Colonic mucosa (tissue), 4 donors: ENCODE results near the gene TRMT11. TPM values are rescaled to one million over a fixed set of nuclear protein-coding genes. Genes with fewer than 3 reads are reported as not detected.

ENCODE experiments used
- DNase-seq: peaks from one replicate; pipeline ENCODE4 v3.0.0-alpha.2; 2020
- H3K27ac ChIP-seq: fragments of 200-600 bp; one replicate; pipeline ENCODE4 v1.8.0; 2021
- H3K27me3 ChIP-seq: fragments of 200-600 bp; one replicate; pipeline ENCODE4 v1.8.0; 2021
- H3K36me3 ChIP-seq: fragments of 200-600 bp; one replicate; pipeline ENCODE4 v1.8.0; 2021
- H3K4me1 ChIP-seq: fragments of 200-600 bp; one replicate; pipeline ENCODE4 v1.8.0; 2021; ENCODE audit warnings: mild to moderate bottlenecking
- H3K4me3 ChIP-seq: fragments of 200-600 bp; one replicate; pipeline ENCODE4 v1.8.0; 2021
- H3K9ac ChIP-seq, 2 donors: one replicate each; pipeline ENCODE4 v1.7.0; 2013; ENCODE audit warnings: control low read depth in 2 of 2, low read depth in 2 of 2, low read length in 2 of 2
- H3K9me3 ChIP-seq: fragments of 200-600 bp; one replicate; pipeline ENCODE4 v1.8.0; 2021
- intact Hi-C: fragments of 100-400 bp; cut with DNase I; formaldehyde crosslinking; loops from one replicate; pipeline ENCODE4 v1.14.1; 2022
- total RNA-seq, 2 donors: library from RNA; stranded (reverse); fragmentation: NEBNext Ultra II Directional in 1 of 2; extraction: Animal tissue kit (Norgen Biotek cat#: 25700) in 1 of 2; gene quantifications; one replicate each; pipeline ENCODE4 v1.2.1, GENCODE V29; 2021
- TF ChIP-seq, protein P1 (sequence below): fragments of 200-600 bp; IDR thresholded peaks from one replicate; pipeline ENCODE4 v1.8.0; 2022; ENCODE audit warnings: antibody characterized with exemption, mild to moderate bottlenecking
- donor health status: healthy.
- donor health status: DM: no; HTN: no; CAD: no.
- donor health status: DM: no; HTN: no; CAD: no.

TRMT11 gene
- total RNA-seq, 2 donors from 2014 or later: 17.0 to 18.7 TPM

DNA sequence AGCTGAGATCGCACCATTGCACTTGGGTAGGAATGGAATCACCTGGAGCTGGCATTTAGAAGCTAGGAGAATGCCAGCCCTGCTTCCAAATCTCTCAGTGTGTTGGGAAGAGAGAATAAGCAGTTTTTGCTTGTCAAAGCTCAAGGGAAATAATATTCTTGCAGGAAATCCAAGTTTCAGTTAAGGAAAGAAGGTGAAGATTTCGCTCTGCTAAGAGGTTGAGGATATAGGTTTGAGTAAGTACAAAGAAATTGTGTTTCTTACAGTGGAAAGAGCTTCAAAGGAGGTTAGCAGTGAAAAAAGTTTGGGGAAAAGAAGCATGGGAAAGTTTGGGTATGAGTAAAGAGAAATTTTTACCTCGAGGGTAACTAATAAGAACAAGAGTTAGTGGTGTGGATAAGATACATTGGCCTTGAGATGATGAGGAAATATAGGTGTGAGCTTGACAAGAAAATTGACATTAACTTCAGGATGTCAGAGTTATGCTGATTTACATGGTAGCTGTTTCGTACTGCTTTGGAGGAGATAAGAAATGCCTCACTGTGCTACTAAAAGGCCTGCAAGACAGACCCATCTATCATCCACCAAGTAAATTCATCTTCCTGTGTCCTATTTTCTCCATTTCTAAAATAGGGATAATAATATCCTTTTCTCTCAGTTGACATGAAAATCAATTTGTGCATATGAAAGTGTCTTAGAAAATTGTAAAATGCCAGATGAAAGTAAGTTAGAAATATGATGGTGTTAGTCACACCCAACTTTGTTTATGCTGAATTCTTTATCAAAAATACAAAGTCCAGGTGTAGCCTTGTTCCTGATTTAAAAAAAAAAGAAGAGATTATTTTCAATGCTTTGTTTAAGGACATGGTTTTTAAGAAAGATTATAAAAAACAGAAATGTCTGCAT is 42.6 kb upstream of the TRMT11 start:
- H3K27me3 ChIP-seq: no peaks in the 10 kb centered on the region
- H3K4me3 ChIP-seq: no peak overlapping the region
- H3K9ac ChIP-seq: peak overlapping the region in 1 of 2 donors; percentile 4
- no peaks in the 10 kb centered on the region for H3K36me3 ChIP-seq
- peaks cover 8% of the 10 kb centered on the region for H3K4me1 ChIP-seq
- peak overlapping the region; percentile 83 for H3K27ac ChIP-seq
- DNase-seq: no peak
- H3K9me3 ChIP-seq: no peaks in the 10 kb centered on the region
- TF ChIP-seq, protein P1, sequence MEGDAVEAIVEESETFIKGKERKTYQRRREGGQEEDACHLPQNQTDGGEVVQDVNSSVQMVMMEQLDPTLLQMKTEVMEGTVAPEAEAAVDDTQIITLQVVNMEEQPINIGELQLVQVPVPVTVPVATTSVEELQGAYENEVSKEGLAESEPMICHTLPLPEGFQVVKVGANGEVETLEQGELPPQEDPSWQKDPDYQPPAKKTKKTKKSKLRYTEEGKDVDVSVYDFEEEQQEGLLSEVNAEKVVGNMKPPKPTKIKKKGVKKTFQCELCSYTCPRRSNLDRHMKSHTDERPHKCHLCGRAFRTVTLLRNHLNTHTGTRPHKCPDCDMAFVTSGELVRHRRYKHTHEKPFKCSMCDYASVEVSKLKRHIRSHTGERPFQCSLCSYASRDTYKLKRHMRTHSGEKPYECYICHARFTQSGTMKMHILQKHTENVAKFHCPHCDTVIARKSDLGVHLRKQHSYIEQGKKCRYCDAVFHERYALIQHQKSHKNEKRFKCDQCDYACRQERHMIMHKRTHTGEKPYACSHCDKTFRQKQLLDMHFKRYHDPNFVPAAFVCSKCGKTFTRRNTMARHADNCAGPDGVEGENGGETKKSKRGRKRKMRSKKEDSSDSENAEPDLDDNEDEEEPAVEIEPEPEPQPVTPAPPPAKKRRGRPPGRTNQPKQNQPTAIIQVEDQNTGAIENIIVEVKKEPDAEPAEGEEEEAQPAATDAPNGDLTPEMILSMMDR: no peak
- intact Hi-C loops: no loop called here

DNA sequence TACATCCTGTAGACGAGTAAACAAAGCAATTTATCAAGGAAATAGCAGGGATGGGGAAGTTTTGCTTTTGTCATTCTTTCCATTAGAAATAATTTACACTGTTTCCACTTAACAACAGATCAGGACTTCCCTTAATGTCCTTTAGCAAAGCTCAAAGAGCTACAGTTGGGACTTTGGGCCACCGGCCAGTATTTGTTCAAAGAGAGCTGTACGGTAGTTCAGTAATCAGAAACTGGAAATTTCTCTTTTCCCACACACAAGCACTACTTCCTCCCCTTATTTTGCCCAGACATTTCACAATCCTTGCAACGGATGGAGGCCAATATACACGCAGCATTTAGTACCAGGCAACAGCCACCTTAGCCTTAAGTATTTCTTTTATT is 41.9 kb upstream of the TRMT11 start:
- H3K9me3 ChIP-seq: no peaks in the 10 kb centered on the region
- H3K27ac ChIP-seq: peak overlapping the region; percentile 83
- peak overlapping the region in 1 of 2 donors; percentile 4 for H3K9ac ChIP-seq
- no peaks in the 10 kb centered on the region for H3K27me3 ChIP-seq
- no peak overlapping the region for H3K4me3 ChIP-seq
- H3K4me1 ChIP-seq: peaks cover 8% of the 10 kb centered on the region
- intact Hi-C loops: no loop called here
- DNase-seq: peak; percentile 79
- H3K36me3 ChIP-seq: no peaks in the 10 kb centered on the region
- TF ChIP-seq, protein P1: no peak

DNA sequence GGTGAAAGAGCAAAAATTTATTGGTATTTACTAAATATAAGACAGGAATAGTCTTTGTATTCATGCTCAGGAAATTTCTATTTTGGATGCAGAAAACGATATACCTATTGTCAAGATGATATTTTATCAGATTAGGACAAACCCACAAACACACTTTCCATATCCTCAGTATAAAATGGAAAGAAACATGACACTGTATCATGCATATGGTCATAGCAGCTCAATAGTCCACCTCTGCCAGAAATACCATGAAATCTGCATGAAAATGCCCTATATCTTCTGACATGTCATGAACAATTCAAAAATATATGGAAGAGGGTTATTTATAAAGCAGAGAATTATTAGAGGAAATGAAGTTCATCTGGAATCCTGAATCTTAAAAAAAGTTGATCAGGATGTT is 41.4 kb upstream of the TRMT11 start:
- Histone ChIP-seq H3K9ac (no peak overlapping the region), H3K4me1 (peaks cover 8% of the 10 kb centered on the region), H3K36me3 (no peaks in the 10 kb centered on the region), H3K9me3 (no peaks in the 10 kb centered on the region), H3K27ac (peak overlapping the region; percentile 83), H3K27me3 (no peaks in the 10 kb centered on the region), H3K4me3 (no peak overlapping the region)
- intact Hi-C loops: loop anchor here (5.0 kb wide), 1 partner anchor 38 kb away; no protein-coding TSS in a partner anchor
- DNase-seq: no peak
- TF ChIP-seq, protein P1: no peak

DNA sequence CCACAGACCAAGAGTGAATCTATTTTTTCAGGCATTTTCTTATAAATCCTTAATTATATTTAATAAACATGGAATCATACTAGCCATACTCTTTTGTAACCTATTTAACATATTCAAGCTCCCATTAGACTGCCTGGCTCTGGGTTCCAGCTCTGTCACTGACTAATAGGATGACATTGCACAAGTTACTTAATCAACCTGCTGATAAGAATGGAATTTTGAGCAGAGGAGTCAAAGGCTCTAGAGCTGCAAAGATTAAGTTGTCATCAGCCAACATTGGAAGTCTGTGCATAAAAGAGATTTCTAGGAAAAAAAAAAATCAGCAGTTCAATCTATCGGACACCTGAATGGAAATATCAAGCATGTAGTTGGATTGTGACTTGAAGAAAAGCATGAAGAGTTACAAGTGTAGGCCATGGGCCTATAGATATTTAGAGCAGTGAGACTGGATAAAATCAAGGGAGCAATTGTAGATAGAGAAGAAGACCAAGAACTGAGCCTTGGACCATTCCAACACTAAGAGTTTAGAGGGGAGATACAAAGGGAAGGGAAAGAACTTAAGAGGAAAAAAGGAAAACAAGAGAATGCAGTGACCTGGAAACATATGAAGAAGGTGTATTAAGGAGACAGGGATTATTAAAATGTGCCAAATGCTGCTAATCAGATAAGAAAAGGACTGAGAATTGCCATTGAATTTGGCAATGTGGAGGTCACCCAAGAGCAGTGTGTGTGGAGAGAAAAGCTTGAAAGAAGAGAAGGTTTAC is 40.8 kb upstream of the TRMT11 start:
- peaks cover 8% of the 10 kb centered on the region for H3K4me1 ChIP-seq
- TF ChIP-seq, protein P1: no peak
- H3K27me3 ChIP-seq: no peaks in the 10 kb centered on the region
- intact Hi-C loops: loop anchor here (5.0 kb wide), 1 partner anchor 38 kb away; no protein-coding TSS in a partner anchor
- H3K4me3 ChIP-seq: no peak overlapping the region
- H3K36me3 ChIP-seq: no peaks in the 10 kb centered on the region
- H3K27ac ChIP-seq: peak overlapping the region; percentile 83
- H3K9me3 ChIP-seq: no peaks in the 10 kb centered on the region
- H3K9ac ChIP-seq: no peak overlapping the region
- no peak for DNase-seq

DNA sequence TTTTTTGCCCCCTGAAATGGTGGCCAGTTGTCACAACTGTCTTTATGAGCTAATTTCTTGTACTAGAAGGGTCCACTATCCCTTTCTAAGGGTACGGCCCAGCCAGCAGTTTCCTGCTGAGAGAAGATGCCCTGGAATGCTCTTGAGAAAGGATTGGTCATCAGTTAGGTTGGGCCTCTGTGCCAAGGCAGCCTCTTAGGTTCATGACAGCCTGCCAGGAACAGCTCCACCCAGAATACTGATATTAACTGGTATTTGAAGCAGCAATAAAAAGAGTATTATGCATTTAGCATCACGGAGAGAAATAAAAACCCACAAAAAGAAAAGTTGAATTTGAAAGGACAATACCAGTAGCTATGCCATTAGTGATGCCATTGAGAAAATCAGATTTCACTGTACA is 38.7 kb upstream of the TRMT11 start:
- DNase-seq: no peak
- Histone ChIP-seq H3K9ac (no peak overlapping the region), H3K9me3 (no peaks in the 10 kb centered on the region), H3K4me3 (no peak overlapping the region), H3K36me3 (no peaks in the 10 kb centered on the region), H3K27me3 (no peaks in the 10 kb centered on the region), H3K27ac (no peak overlapping the region), H3K4me1 (peaks cover 8% of the 10 kb centered on the region)
- intact Hi-C loops: loop anchor here (5.0 kb wide), 1 partner anchor 40 kb away; no protein-coding TSS in a partner anchor
- TF ChIP-seq, protein P1: no peak
